ENCODE data around the gene WRAP53. TPM values are rescaled to one million over a fixed set of nuclear protein-coding genes. Genes with fewer than 3 reads are reported as not detected.

The WRAP53 gene
- total RNA-seq, 4 donors from 2014 or later = 3.6 to 8.0 (median 4.8) TPM

GRCh38 chr17:7737601-7738000, 49.3 kb downstream of the WRAP53 start:
- no peaks in the 10 kb centered on the region for H3K36me3 ChIP-seq
- no peak for DNase-seq (ENCODE audit: low spot score in 2 of 2)

GRCh38 chr17:7739746-7740145, 51.5 kb downstream of the WRAP53 start:
- WGBS, 2 donors = 69 to 70% methylated on average over 14 of the region's 14 CpGs
- H3K36me3 ChIP-seq = no peaks in the 10 kb centered on the region
- no peak overlapping the region for H3K27ac ChIP-seq
- no peak for DNase-seq (ENCODE audit: low spot score in 2 of 2)
- H3K27me3 ChIP-seq = peaks cover 0 to 43% of the 10 kb centered on the region in 2 donors
- H3K4me1 ChIP-seq = no peaks in the 10 kb centered on the region
- H3K9me3 ChIP-seq = no peaks in the 10 kb centered on the region
- no peak for TF ChIP-seq EP300 (IDR thresholded peaks at IDR 0.05)
- no peak for TF ChIP-seq CTCF (IDR thresholded peaks at IDR 0.05)
- TF ChIP-seq POLR2A (IDR thresholded peaks at IDR 0.05) = no peak
- H3K4me3 ChIP-seq = no peak overlapping the region

More at GRCh38 chr17:7737601-7738000, 49.3 kb downstream of the WRAP53 start:
- H3K9me3 ChIP-seq = no peaks in the 10 kb centered on the region
- peaks cover 0 to 43% of the 10 kb centered on the region in 2 donors for H3K27me3 ChIP-seq
- TF ChIP-seq POLR2A (IDR thresholded peaks at IDR 0.05) (no peak), EP300 (IDR thresholded peaks at IDR 0.05) (no peak), CTCF (IDR thresholded peaks at IDR 0.05) (no peak)
- no peaks in the 10 kb centered on the region for H3K4me1 ChIP-seq
- WGBS, 2 donors = 86 to 87% methylated on average over 5 of the region's 5 CpGs
- H3K4me3 ChIP-seq = no peak overlapping the region
- H3K27ac ChIP-seq = no peak overlapping the region

DNA sequence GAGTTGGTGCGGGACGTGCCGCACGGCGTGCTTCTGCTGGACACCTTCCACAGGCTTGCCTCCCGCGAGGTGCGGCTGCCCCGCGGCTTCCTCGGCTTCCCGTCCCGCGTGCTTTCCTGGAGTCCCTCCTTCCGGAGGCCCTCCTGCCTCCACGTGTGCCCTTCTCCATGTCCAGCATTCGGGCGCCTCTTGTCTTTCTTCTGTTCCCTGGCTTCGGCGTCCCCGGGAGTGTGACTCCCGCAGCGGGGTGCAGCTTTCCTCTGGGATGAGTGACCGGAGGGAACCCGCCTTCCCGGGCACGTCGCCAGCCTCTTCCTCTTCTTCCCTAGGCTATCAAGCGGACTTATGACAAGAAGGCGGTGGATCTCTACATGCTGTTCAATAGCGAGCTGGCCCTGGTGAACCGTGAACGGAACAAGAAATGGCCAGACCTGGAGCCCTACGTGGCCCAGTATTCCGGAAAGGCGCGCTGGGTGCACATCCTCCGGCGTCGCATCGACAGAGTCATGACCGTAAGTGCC, 52.3 kb downstream of the WRAP53 start:
- Histone ChIP-seq H3K4me1 (no peaks in the 10 kb centered on the region), H3K36me3 (no peaks in the 10 kb centered on the region), H3K4me3 (no peak overlapping the region), H3K9me3 (no peaks in the 10 kb centered on the region), H3K27me3 (peaks cover 0 to 42% of the 10 kb centered on the region in 2 donors), H3K27ac (no peak overlapping the region)
- no peak for DNase-seq (ENCODE audit: low spot score in 2 of 2)
- TF ChIP-seq POLR2A (IDR thresholded peaks at IDR 0.05) (no peak), EP300 (IDR thresholded peaks at IDR 0.05) (no peak), CTCF (IDR thresholded peaks at IDR 0.05) (no peak)
- WGBS, 2 donors = 76 to 77% methylated on average over 38 to 42 of the region's 42 CpGs

DNA sequence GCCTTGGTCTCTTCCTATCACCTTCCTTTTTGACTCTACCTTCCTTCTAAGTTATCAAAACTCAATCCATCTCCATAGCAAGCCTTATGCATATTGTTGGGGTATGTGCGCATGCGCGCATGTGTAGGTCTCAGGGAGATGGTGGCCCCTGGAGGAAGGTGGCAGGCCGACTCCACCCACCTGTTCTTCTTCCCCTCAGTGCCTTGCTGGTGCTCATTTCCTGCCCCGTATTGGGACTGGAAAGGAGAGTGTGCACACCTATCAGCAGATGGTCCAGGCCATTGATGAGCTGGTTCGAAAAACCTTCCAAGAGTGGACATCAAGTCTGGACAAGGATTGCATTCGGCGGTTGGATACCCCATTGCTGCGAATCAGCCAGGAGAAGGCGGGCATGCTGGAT, 54.5 kb downstream of the WRAP53 start:
- H3K27me3 ChIP-seq = peaks cover 0 to 36% of the 10 kb centered on the region in 2 donors
- no peak overlapping the region for H3K27ac ChIP-seq
- no peak overlapping the region for H3K4me3 ChIP-seq
- no peak for TF ChIP-seq CTCF (IDR thresholded peaks at IDR 0.05)
- TF ChIP-seq POLR2A (IDR thresholded peaks at IDR 0.05) = no peak
- TF ChIP-seq EP300 (IDR thresholded peaks at IDR 0.05) = no peak
- peaks cover 0 to 6% (median 0%) of the 10 kb centered on the region in 4 donors for H3K4me1 ChIP-seq
- WGBS, 2 donors = 87 to 90% methylated on average over 10 of the region's 10 CpGs
- H3K9me3 ChIP-seq = no peaks in the 10 kb centered on the region
- H3K36me3 ChIP-seq = no peaks in the 10 kb centered on the region
- DNase-seq (ENCODE audit: low spot score in 2 of 2) = no peak

GRCh38 chr17:7744416-7744815, 56.1 kb downstream of the WRAP53 start:
- H3K27ac ChIP-seq = no peak overlapping the region
- no peak for DNase-seq (ENCODE audit: low spot score in 2 of 2)
- H3K4me1 ChIP-seq = peaks cover 0 to 6% (median 0%) of the 10 kb centered on the region in 4 donors
- peaks cover 0 to 28% of the 10 kb centered on the region in 2 donors for H3K27me3 ChIP-seq
- H3K4me3 ChIP-seq = no peak overlapping the region
- WGBS, 2 donors = 75 to 76% methylated on average over 8 of the region's 8 CpGs
- TF ChIP-seq EP300 (IDR thresholded peaks at IDR 0.05) (no peak), CTCF (IDR thresholded peaks at IDR 0.05) (no peak), POLR2A (IDR thresholded peaks at IDR 0.05) (no peak)
- H3K36me3 ChIP-seq = no peaks in the 10 kb centered on the region
- no peaks in the 10 kb centered on the region for H3K9me3 ChIP-seq
